Gastroesophageal sphincter (tissue), 4 donors: ENCODE results near the gene CD300A. TPM values are rescaled to one million over a fixed set of nuclear protein-coding genes. Genes with fewer than 3 reads are reported as not detected.
"Not testable (repeated sequence)": the region's sequence is repeated elsewhere in the genome, so short reads cannot be mapped to it uniquely, and the experiment has no call there.

Experiments
- ATAC-seq: fragments of 150-250 bp; one replicate; pipeline ENCODE4 v1.9.1; 2016; ENCODE audit warnings: mild to moderate bottlenecking, moderate library complexity
- H3K27ac ChIP-seq, 4 donors: fragments of 200-600 bp; sonication (generic) in 3 of 4; 1 replicate in 3 of 4; 2 replicates in 1 of 4; pipeline ENCODE4 v1.5.1; 2016 to 2019
- H3K27me3 ChIP-seq: fragments of 200-600 bp; sonication (generic); one replicate; pipeline ENCODE4 v1.5.1; 2019
- H3K36me3 ChIP-seq, 2 donors: fragments of 200-600 bp; sonication (generic); one replicate each; pipeline ENCODE4 v1.5.1; 2019; ENCODE audit warnings: control low read depth in 1 of 2
- H3K4me1 ChIP-seq, 3 donors: fragments of 200-600 bp; sonication (generic); 1 replicate in 2 of 3; 2 replicates in 1 of 3; pipeline ENCODE4 v1.5.1; 2016 to 2019; ENCODE audit warnings: control low read depth in 2 of 3
- H3K4me3 ChIP-seq, 2 donors: fragments of 200-600 bp; sonication (generic); one replicate each; pipeline ENCODE4 v1.5.1; 2019; ENCODE audit warnings: mild to moderate bottlenecking in 1 of 2, moderate library complexity in 1 of 2
- H3K9me3 ChIP-seq, 3 donors: fragments of 200-600 bp; sonication (generic); one replicate each; pipeline ENCODE4 v1.5.1; 2017 to 2019; ENCODE audit warnings: control low read depth in 2 of 3
- EP300 ChIP-seq: sonication (generic); formaldehyde crosslinking; IDR thresholded peaks from one replicate; pipeline ENCODE4 v1.6.1; 2017; ENCODE audit warnings: antibody characterized with exemption, mild to moderate bottlenecking
- POLR2A ChIP-seq, 2 donors: fragments of 450-650 bp; IDR thresholded peaks; one replicate each; pipeline ENCODE4 v1.6.1; 2017; ENCODE audit warnings: antibody characterized with exemption in 2 of 2, mild to moderate bottlenecking in 2 of 2, moderate library complexity in 1 of 2
- POLR2AphosphoS5 ChIP-seq: sonication (generic); formaldehyde crosslinking; IDR thresholded peaks from one replicate; pipeline ENCODE4 v1.6.1; 2017; ENCODE audit warnings: antibody characterized with exemption
- WGBS, 2 donors: methylation state at CpG; one replicate each; pipeline ENCODE4 v1.1.5; 2018; ENCODE audit warnings: low coverage in 1 of 2; 5-methylcytosine and 5-hydroxymethylcytosine counted together
- total RNA-seq, 4 donors: library from RNA; depleted of rRNA; stranded (reverse); fragments of >200 nt; gene quantifications; one replicate each; pipeline ENCODE4 v1.1.0, GENCODE V29; 2016
- TF ChIP-seq, protein P1 (sequence below), 4 experiments: fragments of 200-600 bp in 2 of 4; fragments of 450-650 bp in 2 of 4; sonication (generic) in 1 of 4; IDR thresholded peaks; one replicate each; pipeline ENCODE4 v1.5.1; 2017 to 2019; ENCODE audit warnings: antibody characterized with exemption in 4 of 4, mild to moderate bottlenecking in 2 of 4, moderate library complexity in 2 of 4

The CD300A gene
- total RNA-seq, 4 donors from 2014 or later: 2.0 to 5.8 (median 3.1) TPM

DNA sequence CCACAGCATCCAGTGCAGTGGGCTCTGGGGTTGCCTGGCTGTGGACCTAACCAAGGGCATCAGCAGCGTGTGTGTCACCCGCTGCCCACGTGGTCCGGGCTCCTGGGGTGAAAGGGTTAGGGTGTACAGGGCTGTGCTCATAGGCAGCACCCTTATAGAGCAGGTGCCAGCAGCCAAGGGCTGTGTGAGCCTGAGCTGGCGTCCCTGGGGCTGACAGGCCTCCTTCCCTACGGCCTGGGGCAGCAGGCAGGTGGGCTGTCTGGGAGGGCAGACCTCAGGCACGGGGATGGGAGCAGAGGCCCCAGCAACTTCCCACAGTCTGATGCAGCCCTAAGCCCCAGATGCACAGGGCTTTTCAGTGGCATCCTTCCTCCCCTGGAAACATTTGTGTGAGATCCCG is 13.9 kb downstream of the CD300A start:
- ATAC-seq: no peak
- no peak for TF ChIP-seq POLR2A (IDR thresholded peaks at IDR 0.05)
- TF ChIP-seq, protein P1, sequence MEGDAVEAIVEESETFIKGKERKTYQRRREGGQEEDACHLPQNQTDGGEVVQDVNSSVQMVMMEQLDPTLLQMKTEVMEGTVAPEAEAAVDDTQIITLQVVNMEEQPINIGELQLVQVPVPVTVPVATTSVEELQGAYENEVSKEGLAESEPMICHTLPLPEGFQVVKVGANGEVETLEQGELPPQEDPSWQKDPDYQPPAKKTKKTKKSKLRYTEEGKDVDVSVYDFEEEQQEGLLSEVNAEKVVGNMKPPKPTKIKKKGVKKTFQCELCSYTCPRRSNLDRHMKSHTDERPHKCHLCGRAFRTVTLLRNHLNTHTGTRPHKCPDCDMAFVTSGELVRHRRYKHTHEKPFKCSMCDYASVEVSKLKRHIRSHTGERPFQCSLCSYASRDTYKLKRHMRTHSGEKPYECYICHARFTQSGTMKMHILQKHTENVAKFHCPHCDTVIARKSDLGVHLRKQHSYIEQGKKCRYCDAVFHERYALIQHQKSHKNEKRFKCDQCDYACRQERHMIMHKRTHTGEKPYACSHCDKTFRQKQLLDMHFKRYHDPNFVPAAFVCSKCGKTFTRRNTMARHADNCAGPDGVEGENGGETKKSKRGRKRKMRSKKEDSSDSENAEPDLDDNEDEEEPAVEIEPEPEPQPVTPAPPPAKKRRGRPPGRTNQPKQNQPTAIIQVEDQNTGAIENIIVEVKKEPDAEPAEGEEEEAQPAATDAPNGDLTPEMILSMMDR (IDR thresholded peaks at IDR 0.05): no peak
- 18 to 60% methylated on average over 1 of the region's 8 CpGs for WGBS, 2 donors
- no peak overlapping the region for H3K27ac ChIP-seq
- no peaks in the 10 kb centered on the region for H3K4me1 ChIP-seq
- no peaks in the 10 kb centered on the region for H3K36me3 ChIP-seq
- no peak overlapping the region for H3K4me3 ChIP-seq
- peaks cover 76% of the 10 kb centered on the region for H3K27me3 ChIP-seq
- peaks cover 0 to 14% (median 0%) of the 10 kb centered on the region in 3 donors for H3K9me3 ChIP-seq

DNA sequence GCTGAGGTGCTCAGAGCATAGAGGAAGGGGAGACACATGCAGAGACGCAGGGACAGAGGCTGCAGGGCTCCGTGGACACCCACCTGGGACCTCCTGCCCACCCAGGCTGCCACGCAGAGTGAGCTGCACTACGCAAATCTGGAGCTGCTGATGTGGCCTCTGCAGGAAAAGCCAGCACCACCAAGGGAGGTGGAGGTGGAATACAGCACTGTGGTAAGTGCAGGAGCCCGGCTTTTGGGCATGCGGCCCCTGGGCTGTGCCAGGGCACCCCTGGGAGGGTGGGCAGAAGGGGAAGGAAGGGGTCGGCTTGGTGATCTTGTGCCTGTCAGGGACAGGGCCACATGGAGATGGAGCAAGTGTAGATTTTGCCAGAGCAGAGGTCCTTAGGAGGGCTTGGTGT is 15.2 kb downstream of the CD300A start:
- Histone ChIP-seq H3K27me3 (peaks cover 71% of the 10 kb centered on the region), H3K36me3 (no peaks in the 10 kb centered on the region), H3K27ac (no peak overlapping the region), H3K9me3 (peaks cover 0 to under 1% (median 0%) of the 10 kb centered on the region in 3 donors), H3K4me1 (no peaks in the 10 kb centered on the region), H3K4me3 (no peak overlapping the region)
- no peak for ATAC-seq
- WGBS, 2 donors: 82% methylated on average over 3 of the region's 7 CpGs
- TF ChIP-seq EP300: no peak
- TF ChIP-seq POLR2AphosphoS5: no peak
- TF ChIP-seq POLR2A (IDR thresholded peaks at IDR 0.05): no peak
- TF ChIP-seq, protein P1 (IDR thresholded peaks at IDR 0.05): no peak

DNA sequence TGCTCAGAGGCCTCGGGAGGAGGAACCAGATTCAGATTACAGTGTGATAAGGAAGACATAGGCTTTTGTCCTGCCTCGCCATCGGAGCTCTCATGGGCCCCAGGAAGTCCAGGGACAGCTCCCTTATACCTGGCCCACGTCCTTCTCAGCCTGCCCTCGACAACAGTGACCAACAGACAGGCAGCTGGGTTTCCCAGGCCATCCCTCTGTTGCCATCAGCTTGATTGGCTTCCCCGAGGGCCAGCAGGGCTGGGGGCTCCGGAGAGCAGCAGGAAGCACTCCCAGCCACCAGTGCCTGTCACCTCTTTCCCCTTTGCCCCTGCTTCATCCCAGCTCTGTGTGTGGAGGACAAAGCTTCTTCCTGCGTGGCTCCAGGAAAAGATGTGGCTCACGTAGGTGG is 17.6 kb downstream of the CD300A start:
- TF ChIP-seq, protein P1 (IDR thresholded peaks at IDR 0.05): no peak
- TF ChIP-seq POLR2A (IDR thresholded peaks at IDR 0.05): no peak
- TF ChIP-seq POLR2AphosphoS5: no peak
- TF ChIP-seq EP300: no peak
- ATAC-seq: no peak
- Histone ChIP-seq H3K4me1 (no peaks in the 10 kb centered on the region), H3K9me3 (no peaks in the 10 kb centered on the region), H3K27me3 (peaks cover 49% of the 10 kb centered on the region), H3K27ac (no peak overlapping the region), H3K4me3 (no peak overlapping the region), H3K36me3 (no peaks in the 10 kb centered on the region)
- WGBS, 2 donors: 20 to 63% methylated on average over 2 of the region's 9 CpGs

DNA sequence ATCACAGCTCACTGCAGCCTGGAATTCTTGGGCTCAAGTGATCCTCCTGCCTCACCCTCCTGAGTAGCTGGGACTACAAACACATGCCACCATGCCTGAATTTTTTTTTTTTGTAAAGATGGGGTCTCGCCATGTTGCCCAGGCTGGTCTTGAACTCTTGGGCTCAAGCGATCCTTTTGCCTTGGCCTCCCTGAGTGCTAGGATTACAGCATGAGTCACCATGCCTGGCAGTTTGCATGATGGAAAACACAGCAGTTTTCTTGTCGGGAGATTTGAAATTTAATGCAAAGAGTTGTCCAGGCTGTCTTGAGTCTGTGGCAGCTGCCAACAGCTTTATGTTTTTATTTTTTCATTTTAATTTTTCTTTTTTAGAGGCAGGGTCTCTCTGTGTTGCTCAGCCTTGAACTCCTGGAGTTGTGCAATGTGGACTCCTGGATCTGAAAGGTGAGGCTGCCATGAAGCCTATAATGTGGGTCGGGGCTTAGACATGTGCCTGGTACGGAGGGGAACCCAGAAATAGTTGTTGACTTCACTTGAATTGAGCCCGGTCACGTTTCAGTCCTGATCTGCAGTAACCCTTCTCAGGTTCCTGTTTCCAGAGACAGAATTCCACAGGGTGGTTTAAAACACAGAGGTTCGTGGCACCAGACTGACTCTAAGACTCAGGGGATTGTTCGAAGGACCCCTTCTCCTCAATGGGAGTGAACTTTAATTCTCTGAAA is 18.7 kb downstream of the CD300A start:
- TF ChIP-seq POLR2AphosphoS5 (no peak), EP300 (no peak), POLR2A (IDR thresholded peaks at IDR 0.05) (no peak)
- TF ChIP-seq, protein P1 (IDR thresholded peaks at IDR 0.05): no peak
- Histone ChIP-seq H3K4me3 (no peak overlapping the region), H3K27ac (no peak overlapping the region), H3K9me3 (no peaks in the 10 kb centered on the region), H3K36me3 (no peaks in the 10 kb centered on the region), H3K27me3 (peaks cover 42% of the 10 kb centered on the region), H3K4me1 (no peaks in the 10 kb centered on the region)
- ATAC-seq: no peak
- WGBS, 2 donors: 59 to 60% methylated on average over 4 to 9 of the region's 9 CpGs

DNA sequence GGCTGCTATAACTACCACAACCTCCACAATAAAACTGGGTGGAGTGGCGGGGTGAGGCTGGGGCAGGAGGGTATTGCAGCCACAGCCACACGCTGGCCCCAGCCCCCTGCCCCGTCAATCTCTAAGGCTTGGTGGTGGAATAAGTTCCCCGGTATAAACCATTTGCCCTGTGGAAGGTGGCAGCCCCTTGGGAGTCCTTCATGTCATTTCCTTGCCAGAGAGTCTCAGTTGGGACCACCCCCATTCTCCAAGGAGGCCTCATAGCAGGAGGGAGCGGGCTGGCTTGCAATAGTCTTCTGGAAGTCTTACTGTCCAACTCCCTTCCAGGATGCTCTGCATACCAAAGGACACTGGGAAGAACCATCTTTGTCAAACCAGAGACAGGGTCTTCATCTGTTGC is 19.4 kb downstream of the CD300A start:
- ATAC-seq: no peak
- TF ChIP-seq EP300 (no peak), POLR2AphosphoS5 (no peak), POLR2A (IDR thresholded peaks at IDR 0.05) (no peak)
- TF ChIP-seq, protein P1 (IDR thresholded peaks at IDR 0.05): no peak
- H3K36me3 ChIP-seq: no peaks in the 10 kb centered on the region
- no peak overlapping the region for H3K4me3 ChIP-seq
- WGBS, 2 donors: 80% methylated on average over 1 of the region's 5 CpGs; no CpG with 5 or more reads in 1 of the 2 donors
- H3K4me1 ChIP-seq: no peaks in the 10 kb centered on the region
- H3K27ac ChIP-seq: no peak overlapping the region
- no peaks in the 10 kb centered on the region for H3K9me3 ChIP-seq
- H3K27me3 ChIP-seq: peaks cover 39% of the 10 kb centered on the region

DNA sequence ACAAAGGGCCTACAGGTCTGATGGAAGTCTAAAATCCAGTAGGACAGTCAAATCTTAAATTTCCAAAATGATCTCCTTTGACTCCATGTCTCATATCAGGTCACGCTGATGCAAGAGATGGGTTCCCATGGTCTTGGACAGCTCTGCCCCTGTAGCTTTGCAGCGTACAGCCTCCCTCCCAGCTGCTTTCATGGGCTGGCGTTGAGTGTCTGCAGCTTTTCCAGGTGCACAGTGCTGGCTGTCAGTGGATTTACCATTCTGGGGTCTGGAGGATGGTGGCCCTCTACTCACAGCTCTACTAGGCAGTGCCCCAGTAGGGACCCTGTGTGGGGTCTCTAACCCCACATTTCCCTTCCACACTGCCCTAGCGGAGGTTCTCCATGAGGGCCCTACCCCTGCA is 21.8 kb downstream of the CD300A start:
- not testable (repeated sequence) for H3K27ac ChIP-seq, H3K4me3 ChIP-seq, H3K4me1 ChIP-seq, H3K9me3 ChIP-seq, ATAC-seq, H3K36me3 ChIP-seq
- H3K27me3 ChIP-seq: peaks cover 36% of the 10 kb centered on the region
- 100% methylated on average over 1 to 2 of the region's 4 CpGs for WGBS, 2 donors
